ENCODE data around the gene PAN3. TPM values are rescaled to one million over a fixed set of nuclear protein-coding genes. Genes with fewer than 3 reads are reported as not detected.
A peak's percentile ranks its signal among the peaks of the same experiment; 100 is the strongest.

The PAN3 gene
- total and polyA plus RNA-seq, 2 experiments from 2014 or later: 27.4 to 58.2 TPM

DNA sequence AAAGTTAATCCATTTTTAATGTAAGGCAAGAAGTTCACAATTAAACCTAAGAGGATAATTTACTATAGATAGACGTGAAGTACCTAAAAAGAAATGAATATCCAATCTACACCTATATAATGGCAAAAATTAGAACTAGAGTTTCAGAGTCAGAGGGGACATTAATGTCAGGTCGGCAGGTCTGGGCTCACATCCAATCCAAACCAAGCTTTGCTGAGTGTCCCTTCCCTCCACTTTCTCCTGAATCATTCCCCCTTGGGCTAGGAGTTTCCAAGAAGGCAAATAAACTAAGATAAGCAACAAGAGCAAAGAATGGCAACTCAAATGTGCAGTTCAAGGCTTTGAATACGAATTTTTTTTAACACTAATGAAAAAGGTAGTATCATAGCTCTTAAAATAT lies 40.8 kb upstream of the PAN3 start:
- no peaks in the 10 kb centered on the region for H3K9me2 ChIP-seq (ENCODE audit: insufficient read depth)
- no peak for TF ChIP-seq EZH2 (IDR thresholded peaks at IDR 0.05; ENCODE audit: low read depth, unreplicated experiment)
- TF ChIP-seq, protein P1, sequence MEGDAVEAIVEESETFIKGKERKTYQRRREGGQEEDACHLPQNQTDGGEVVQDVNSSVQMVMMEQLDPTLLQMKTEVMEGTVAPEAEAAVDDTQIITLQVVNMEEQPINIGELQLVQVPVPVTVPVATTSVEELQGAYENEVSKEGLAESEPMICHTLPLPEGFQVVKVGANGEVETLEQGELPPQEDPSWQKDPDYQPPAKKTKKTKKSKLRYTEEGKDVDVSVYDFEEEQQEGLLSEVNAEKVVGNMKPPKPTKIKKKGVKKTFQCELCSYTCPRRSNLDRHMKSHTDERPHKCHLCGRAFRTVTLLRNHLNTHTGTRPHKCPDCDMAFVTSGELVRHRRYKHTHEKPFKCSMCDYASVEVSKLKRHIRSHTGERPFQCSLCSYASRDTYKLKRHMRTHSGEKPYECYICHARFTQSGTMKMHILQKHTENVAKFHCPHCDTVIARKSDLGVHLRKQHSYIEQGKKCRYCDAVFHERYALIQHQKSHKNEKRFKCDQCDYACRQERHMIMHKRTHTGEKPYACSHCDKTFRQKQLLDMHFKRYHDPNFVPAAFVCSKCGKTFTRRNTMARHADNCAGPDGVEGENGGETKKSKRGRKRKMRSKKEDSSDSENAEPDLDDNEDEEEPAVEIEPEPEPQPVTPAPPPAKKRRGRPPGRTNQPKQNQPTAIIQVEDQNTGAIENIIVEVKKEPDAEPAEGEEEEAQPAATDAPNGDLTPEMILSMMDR (conservative IDR thresholded peaks at IDR 0.05; ENCODE audit: low read depth in 2 of 2): no peak
- no peak for TF ChIP-seq ZNF114 (CRISPR knock-in tag; IDR thresholded peaks at IDR 0.05)
- TF ChIP-seq NANOG (IDR thresholded peaks at IDR 0.05; ENCODE audit: borderline replicate concordance): no peak
- no peak for TF ChIP-seq POLR2AphosphoS5 (IDR thresholded peaks at IDR 0.05; ENCODE audit: low read depth)
- H4K20me1 ChIP-seq (replicated peaks; ENCODE audit: insufficient read depth): no peaks in the 10 kb centered on the region
- H3K79me2 ChIP-seq (replicated peaks; ENCODE audit: insufficient read depth): no peaks in the 10 kb centered on the region
- Mint-ChIP-seq H3K9me3 (no peaks in the 10 kb centered on the region; the same call in 2 of the 3 replicates), H3K4me3 (no peak overlapping the region), H3K36me3 (ENCODE audit: low read depth) (no peaks in the 10 kb centered on the region), H3K4me1 (peaks cover 9% of the 10 kb centered on the region), H3K27ac (no peak overlapping the region), H3K27me3 (ENCODE audit: insufficient read depth, low read depth, poor library complexity) (peaks cover 38% of the 10 kb centered on the region)
- H3F3A ChIP-seq (replicated peaks; ENCODE audit: low read depth): 0 out of 2 replicates have a peak, but pooled peaks cover 3% of the 10 kb centered on the region
- no peak overlapping the region for H2AFZ ChIP-seq
- H3K27ac ChIP-seq (ENCODE audit: low read depth): no peak overlapping the region
- H3K4me3 ChIP-seq: no peak overlapping the region
- H3K27me3 ChIP-seq (ENCODE audit: insufficient read depth): peaks cover 51% of the 10 kb centered on the region
- no peak overlapping the region for H3K4me2 ChIP-seq
- DNase-seq (ENCODE audit: low spot score) (no peak), ATAC-seq (no peak)
- H3K36me3 ChIP-seq (ENCODE audit: insufficient read depth): no peaks in the 10 kb centered on the region
- H3K4me1 ChIP-seq (ENCODE audit: insufficient read depth): peaks cover 6% of the 10 kb centered on the region

DNA sequence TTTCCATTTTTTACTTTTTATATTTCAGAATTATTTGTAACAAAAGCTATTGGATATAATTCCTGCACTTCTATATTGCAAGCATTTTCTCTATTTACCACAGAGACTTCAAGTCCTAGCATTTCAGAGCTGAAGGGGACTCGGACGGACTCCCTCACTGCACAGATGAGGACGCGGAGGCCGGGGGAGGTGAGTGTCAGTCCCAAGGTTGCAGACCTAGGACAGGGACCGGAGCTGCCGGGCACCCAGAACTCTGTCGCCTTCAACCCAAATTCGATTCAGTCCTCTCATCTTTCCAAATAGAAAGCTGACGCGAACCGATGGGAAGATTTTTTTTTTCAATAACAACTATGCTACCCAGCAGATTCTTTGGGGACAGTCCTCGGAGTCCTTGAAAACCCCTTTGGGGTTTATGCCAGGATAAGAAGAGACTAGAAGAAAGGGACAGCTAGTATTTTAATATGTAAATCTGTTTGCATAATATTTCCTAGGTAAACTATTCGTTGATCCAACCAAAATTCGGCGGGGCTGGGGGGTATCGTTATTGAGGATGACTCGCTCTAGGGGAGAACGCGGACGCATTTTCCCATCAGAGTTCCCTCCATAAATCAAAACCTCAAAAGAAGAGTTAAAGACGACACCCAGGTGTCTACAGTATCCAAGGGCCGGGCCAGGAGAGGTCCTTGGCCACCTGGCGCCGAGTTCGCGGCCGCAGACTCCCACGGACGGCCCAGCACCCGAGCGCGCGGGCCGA lies 38.8 kb upstream of the PAN3 start:
- Mint-ChIP-seq H3K27me3 (ENCODE audit: insufficient read depth, low read depth, poor library complexity) (peaks cover 38% of the 10 kb centered on the region), H3K9me3 (no peaks in the 10 kb centered on the region; the same call in 2 of the 3 replicates), H3K27ac (no peak overlapping the region), H3K36me3 (ENCODE audit: low read depth) (no peaks in the 10 kb centered on the region), H3K4me1 (peaks cover 9% of the 10 kb centered on the region), H3K4me3 (peak overlapping the region; percentile 78)
- DNase-seq (ENCODE audit: low spot score) (peak; percentile 20), ATAC-seq (peak; percentile 20)
- peak overlapping the region; percentile 82 for H3K4me2 ChIP-seq
- no peaks in the 10 kb centered on the region for H3K36me3 ChIP-seq (ENCODE audit: insufficient read depth)
- no peaks in the 10 kb centered on the region for H3K79me2 ChIP-seq (replicated peaks; ENCODE audit: insufficient read depth)
- H3F3A ChIP-seq (replicated peaks; ENCODE audit: low read depth): 0 out of 2 replicates have a peak, but pooled peaks cover 3% of the 10 kb centered on the region
- H3K27ac ChIP-seq (ENCODE audit: low read depth): no peak overlapping the region
- peak overlapping the region; percentile 82 for H3K4me3 ChIP-seq
- no peaks in the 10 kb centered on the region for H3K9me2 ChIP-seq (ENCODE audit: insufficient read depth)
- no peak for TF ChIP-seq EZH2phosphoT487 (IDR thresholded peaks at IDR 0.05; ENCODE audit: unreplicated experiment)
- TF ChIP-seq JUNB (IDR thresholded peaks at IDR 0.05; ENCODE audit: unreplicated experiment): no peak
- TF ChIP-seq EZH2 (IDR thresholded peaks at IDR 0.05; ENCODE audit: low read depth, unreplicated experiment): peak; percentile 10
- no peak for TF ChIP-seq STAT1 (IDR thresholded peaks at IDR 0.05; ENCODE audit: unreplicated experiment)
- H3K27me3 ChIP-seq (ENCODE audit: insufficient read depth): peaks cover 64% of the 10 kb centered on the region
- peak overlapping the region; percentile 67 for H2AFZ ChIP-seq
- no peaks in the 10 kb centered on the region for H4K20me1 ChIP-seq (replicated peaks; ENCODE audit: insufficient read depth)
- peaks cover 6% of the 10 kb centered on the region for H3K4me1 ChIP-seq (ENCODE audit: insufficient read depth)

Measured in GM23338 (cell line).